HL-60 (cell line): Measurements from ENCODE around the gene GAREM1.

Experiments
- CTCF ChIP-seq: IDR thresholded peaks from one replicate; pipeline ENCODE4 v1.5.1; 2011; ENCODE audit warnings: low read length, control low read depth, inconsistent platforms; ENCODE audit not compliant: insufficient read depth
- POLR2AphosphoS5 ChIP-seq: IDR thresholded peaks from 2 replicates; pipeline ENCODE4 v1.6.1; 2012; ENCODE audit warnings: low read depth
- REST ChIP-seq: IDR thresholded peaks from 2 replicates; pipeline ENCODE4 v1.6.1; 2012; ENCODE audit warnings: low read depth; ENCODE audit not compliant: insufficient replicate concordance
- SPI1 ChIP-seq: IDR thresholded peaks from 2 replicates; pipeline ENCODE4 v1.6.1; 2012; ENCODE audit warnings: low read depth, mild to moderate bottlenecking, borderline replicate concordance

GRCh38 chr18:32332708-32333107 is 138.0 kb downstream of the GAREM1 start:
- TF ChIP-seq CTCF (no peak), POLR2AphosphoS5 (no peak), SPI1 (no peak), REST (no peak)
